ENCODE data around the gene GPR37L1.

DNA sequence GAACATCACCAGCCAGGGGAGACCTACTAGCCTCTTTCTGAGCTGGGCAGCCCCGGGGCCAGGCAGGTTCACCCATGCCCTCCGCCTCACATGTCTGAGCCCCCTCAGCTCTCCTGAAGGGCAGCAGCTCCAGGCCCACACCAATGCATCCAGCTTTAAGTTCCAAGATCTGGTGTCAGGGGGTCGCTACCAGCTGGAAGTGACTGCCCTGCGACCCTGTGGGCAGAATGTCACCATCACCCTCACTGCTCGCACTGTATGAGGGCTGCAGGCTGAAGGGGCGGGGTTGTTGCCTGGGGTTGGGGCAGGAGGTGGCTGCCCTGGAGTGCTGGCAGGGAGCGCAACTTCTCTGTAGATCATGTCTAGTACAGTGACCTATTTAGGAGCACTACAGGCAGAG is 46.1 kb downstream of the GPR37L1 start:
- TF ChIP-seq, protein P1, sequence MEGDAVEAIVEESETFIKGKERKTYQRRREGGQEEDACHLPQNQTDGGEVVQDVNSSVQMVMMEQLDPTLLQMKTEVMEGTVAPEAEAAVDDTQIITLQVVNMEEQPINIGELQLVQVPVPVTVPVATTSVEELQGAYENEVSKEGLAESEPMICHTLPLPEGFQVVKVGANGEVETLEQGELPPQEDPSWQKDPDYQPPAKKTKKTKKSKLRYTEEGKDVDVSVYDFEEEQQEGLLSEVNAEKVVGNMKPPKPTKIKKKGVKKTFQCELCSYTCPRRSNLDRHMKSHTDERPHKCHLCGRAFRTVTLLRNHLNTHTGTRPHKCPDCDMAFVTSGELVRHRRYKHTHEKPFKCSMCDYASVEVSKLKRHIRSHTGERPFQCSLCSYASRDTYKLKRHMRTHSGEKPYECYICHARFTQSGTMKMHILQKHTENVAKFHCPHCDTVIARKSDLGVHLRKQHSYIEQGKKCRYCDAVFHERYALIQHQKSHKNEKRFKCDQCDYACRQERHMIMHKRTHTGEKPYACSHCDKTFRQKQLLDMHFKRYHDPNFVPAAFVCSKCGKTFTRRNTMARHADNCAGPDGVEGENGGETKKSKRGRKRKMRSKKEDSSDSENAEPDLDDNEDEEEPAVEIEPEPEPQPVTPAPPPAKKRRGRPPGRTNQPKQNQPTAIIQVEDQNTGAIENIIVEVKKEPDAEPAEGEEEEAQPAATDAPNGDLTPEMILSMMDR (IDR thresholded peaks at IDR 0.05) = no peak
- no peak for TF ChIP-seq ZFX (IDR thresholded peaks at IDR 0.05; ENCODE audit: borderline replicate concordance)

Data from 22Rv1 (cell line).